ENCODE measurements around the gene PDLIM4.

Gene PDLIM4

GRCh38 chr5:132253008-132253441 lies 4.5 kb upstream of the PDLIM4 start:
- no peak for DNase-seq (ENCODE audit: low read depth)
- no peak overlapping the region for H3K4me3 ChIP-seq (ENCODE audit: low read length)
- TF ChIP-seq CTCF (conservative IDR thresholded peaks at IDR 0.05; ENCODE audit: low read length): no peak

- no peak for DNase-seq (ENCODE audit: low read depth)
- H3K4me3 ChIP-seq (ENCODE audit: low read length): no peak overlapping the region
- TF ChIP-seq CTCF (conservative IDR thresholded peaks at IDR 0.05; ENCODE audit: low read length): no peak
Observed at GRCh38 chr5:132253452-132254320, 3.8 kb upstream of the PDLIM4 start.

DNA sequence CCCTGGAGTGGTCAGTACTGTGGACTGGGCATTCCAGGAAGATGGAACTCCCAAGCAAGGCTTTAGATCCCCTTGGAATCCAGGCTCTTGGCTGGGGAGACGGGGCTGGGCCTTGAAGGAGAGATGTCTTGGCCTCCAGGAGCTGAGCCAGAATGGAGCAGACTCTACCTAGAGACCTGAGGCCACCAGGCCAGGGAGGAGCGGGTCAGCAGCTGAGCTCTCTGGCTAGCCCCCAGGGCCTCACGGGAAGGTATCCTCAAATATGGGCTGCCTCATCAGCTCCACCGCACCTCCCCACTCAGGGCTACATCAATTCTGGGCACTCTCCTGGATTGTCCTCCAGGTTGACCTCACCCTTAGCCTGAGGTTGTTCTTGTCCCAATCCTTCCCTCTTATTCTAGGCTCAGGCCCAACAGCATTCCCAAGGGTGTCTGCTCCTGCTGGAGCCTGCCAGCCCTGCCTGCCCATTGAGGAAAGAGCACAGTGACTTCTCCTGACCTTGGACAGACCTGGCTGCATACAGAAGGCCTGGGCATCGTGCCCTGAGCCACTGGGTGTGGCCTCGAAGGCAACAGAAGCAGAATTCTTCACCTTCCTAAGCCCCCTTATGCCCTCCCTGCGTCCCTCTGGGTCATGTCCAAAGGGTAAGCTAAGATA lies 3.0 kb upstream of the PDLIM4 start:
- no peak overlapping the region for H3K4me3 ChIP-seq (ENCODE audit: low read length)
- TF ChIP-seq CTCF (conservative IDR thresholded peaks at IDR 0.05; ENCODE audit: low read length): no peak
- DNase-seq (ENCODE audit: low read depth): no peak

DNA sequence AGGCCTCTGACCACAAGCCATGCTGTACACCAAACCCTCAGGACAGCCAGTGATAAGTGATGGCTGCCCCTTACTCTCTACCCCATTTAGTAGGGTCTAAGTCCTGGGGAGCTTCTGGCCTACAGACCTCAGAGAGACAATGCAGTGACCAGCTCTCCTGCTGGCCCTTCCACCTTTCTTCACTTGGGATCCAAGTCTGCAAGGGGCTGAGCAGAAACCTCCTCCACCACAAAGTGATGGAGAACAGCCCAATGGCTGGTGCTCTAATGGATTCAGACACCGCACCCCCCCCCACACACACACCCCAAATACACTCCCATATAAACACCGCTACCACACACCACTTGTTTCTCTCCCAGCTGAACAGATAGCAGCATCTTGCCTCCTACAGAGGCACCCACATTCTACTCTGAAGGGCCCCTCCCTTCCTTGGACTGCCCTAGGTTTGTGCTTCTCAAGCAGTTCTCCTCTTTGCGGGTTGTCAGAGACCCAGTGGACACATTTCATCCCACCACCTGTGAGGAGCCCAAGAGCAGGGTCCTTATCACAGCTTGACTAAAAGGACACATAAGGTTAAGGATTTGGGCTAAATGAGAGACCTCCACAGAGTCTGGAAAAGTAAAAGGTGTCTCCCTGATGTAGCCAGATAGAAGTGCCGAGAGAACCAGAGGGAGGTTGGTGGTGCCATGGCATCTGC lies 1.3 kb upstream of the PDLIM4 start:
- DNase-seq (ENCODE audit: low read depth): no peak
- H3K4me3 ChIP-seq (ENCODE audit: low read length): no peak overlapping the region
- TF ChIP-seq CTCF (conservative IDR thresholded peaks at IDR 0.05; ENCODE audit: low read length): no peak

DNA sequence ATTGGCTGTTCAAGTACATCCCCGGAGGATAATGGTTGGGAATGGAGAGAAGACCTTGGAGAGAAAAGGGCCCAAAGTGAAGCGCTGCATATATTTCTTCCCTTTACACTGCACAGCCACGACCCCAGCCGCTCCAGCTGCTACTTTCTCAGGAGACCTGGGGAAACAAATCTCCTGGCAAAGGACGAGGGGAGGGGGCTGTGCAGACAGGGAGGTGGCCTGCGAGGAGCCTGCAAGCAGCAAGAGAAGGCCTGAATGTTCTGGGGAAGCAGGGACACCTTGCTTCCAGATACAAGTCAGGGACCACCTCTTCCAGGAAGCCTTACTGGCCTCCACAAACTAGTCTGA lies 739 bp upstream of the PDLIM4 start:
- no peak for TF ChIP-seq CTCF (conservative IDR thresholded peaks at IDR 0.05; ENCODE audit: low read length)
- H3K4me3 ChIP-seq (ENCODE audit: low read length): peak overlapping the region; percentile 56

GRCh38 chr5:132258102-132259068 lies 889 bp downstream of the PDLIM4 start:
- no peak for TF ChIP-seq CTCF (conservative IDR thresholded peaks at IDR 0.05; ENCODE audit: low read length)
- peak; percentile 51 for DNase-seq (ENCODE audit: low read depth)
- H3K4me3 ChIP-seq (ENCODE audit: low read length): peak overlapping the region; percentile 78

More for the DNA sequence above, 739 bp upstream of the PDLIM4 start:
- no peak for DNase-seq (ENCODE audit: low read depth)

All from AG10803 (cell line).